ENCODE data around the gene ZNF641.

Gene ZNF641

DNA sequence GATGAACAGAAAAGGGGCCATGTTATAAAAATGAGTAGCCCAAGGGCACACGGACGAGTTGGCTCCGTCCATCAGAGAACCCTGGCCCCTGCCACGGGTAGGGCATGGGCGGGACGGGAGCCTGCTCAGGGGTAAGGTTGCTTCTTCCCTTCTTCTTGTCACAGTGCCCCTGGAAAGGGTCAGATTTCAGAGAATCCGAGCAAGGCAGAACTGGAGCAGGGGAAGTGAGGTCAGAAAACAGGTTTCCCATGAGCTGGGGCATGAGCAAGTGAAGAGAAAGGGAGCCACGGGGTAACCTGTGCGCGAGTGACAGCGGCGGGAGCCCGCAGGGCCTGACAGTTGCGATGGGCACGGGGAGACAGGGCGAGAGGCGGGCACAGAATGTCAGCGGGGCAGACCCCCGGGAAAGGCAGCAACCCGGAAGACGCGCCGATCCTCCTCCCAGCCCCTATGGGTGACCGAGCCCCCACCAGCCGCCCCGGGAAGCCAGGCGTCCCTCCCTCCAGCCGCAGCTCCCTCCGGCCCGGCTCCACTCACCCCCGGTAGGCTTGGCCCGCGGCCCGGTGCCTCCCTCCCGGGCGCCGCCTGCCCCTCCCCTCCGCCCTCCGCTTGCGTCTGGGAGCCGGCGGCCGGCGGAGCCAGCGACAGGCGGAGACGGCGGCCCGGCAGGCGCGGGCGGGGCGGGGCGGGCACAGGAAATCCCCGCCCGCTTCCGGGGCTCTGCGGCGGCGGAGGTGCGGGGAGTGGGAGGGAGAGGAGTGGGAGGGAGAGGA, at the start of gene ZNF641:
Gene ZNF641, minus strand, starts transcription at position 671 of the 773 bp plus-strand sequence. CDS start 2,829 bp downstream, outside the sequence.
- peak; percentile 85 for DNase-seq

- DNase-seq, result no peak
Observed at GRCh38 chr12:48390026-48390425, 39.3 kb upstream of the ZNF641 start.

DNA sequence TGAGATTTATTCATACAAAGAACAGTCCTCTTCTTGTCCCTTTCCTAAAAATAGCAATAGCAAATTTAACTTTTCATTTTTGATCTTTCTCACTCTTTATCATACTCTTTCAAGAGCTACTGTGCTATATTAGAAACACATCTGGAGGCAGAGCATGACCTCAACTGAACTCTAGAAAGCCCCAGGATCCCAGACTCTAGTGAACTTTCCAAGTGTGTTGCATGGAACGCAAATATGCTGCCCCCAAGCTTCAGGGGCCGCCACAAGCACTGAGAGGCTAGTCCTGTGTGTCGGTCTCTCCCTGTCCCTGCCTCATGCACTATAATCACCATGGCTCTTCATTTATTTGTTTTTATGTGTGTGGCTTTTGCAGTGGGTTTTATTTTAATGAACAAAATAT, 38.7 kb upstream of the ZNF641 start:
- DNase-seq, result no peak

DNA sequence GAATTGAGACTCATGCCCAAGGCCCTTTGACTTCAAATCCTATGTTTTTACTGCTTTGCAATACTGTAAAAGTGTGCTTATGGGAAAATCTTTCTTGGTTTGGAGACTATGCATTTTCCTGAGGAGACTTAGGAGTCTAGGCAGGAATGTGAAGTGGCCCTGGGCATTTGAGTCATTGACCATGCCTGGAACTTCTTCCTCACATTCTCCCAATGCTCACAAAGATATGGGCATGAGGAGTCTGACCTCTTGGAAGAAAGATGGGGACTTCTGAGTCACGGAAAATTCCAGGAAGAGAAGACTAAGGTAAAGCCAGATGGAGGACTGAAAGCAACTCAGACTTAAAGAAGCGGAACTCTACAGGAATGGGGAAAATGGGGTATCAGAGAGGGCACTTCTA, 38.2 kb upstream of the ZNF641 start:
- DNase-seq, result no peak

DNA sequence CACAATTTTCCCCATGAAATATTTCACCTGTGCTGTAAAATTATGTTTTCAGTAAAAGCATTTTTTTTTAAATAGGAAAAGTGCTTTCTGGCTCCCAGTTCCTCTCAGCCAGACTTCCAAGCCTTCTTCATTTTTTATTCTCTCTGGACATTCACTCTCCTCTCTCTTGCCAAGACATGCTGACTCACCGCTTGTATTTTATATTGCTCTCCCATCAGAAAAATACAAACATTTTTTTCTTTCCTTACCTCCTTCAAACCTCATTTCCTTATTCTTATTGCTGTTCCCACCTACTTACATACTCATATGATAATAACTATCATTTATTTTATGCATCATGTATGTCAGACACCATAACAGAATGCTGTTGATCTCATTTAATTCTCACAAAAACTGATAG, 37.7 kb upstream of the ZNF641 start:
- DNase-seq, result no peak

DNA sequence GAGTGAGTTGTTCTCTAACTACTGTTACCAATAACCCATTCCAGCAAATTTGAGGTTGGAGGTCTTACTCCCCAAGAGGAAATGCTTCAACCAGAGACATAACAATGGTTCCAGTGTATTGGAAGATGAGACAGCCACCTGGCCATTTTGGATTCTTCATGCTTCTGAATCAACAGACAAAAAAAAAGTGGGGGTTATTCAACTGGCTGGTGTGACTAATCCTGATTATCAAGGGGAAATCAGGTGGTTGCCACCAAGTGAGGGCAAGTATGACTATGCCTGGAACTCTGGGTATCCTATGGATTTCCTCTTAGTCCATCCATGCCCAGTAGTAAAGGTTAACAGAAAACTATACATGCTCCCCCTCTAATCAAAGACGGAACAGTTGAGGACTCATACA, 29.9 kb upstream of the ZNF641 start:
- no peak for DNase-seq

- no peak for DNase-seq
Observed at GRCh38 chr12:48379794-48380193, 29.1 kb upstream of the ZNF641 start.

DNA sequence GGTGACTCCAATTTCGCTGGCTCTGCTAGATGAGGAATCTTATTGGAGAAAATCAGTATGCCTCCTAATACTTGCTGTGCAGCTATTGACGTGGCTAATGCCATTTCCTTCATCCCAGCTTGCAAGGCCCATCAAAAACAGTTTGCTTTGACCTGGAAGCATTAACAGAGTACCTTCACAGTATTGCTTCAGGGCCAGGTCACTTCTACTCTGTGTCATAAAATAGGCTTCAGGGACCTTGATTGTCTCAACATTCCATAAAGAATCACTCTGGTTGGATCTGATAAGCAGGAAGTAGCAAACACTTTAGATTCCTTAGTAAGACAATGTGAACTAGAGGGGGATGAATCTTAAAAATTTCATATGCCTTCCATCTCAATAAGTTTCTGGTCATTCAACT, 26.9 kb upstream of the ZNF641 start:
- DNase-seq, result no peak

DNA sequence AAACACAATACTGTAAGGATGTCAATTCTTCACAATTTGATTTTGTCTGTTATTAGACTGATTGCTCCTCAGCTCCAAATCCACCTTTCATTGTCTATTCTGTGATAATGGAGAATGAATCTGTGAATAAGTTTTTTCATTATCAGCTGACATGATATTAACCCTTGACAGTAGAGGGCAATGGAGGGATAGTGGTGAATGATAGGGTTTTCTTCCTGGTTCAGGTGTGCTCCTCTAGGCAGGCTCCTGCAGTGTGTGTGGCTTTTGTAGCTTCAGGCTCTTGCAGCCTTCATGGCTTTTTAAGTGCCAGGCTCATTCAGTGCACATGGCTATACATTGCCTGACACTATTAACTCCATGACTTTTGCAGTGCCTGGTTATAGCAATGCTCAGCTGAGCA, 23.4 kb upstream of the ZNF641 start:
- DNase-seq, result no peak

DNA sequence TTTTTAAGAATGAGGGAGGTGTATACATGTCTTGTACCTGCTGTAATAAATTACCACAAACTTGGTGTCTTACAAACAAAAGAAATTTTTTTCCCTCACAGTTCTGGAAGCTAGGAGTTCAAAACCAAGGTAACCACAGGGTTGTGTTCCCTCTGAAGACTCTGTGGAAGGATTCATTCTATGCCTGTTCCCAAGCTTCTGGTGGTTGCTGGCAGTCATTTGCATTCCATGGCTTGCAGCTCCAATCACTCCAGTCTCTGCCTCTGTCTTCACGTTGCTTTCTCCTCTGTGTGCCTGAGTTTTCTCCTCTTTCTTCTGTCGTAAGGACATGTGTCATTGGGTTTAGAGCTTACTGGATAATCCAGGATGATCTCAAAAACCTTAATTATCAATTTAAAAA, 15.4 kb upstream of the ZNF641 start:
- no peak for DNase-seq

GRCh38 chr12:48361664-48362339, 11.1 kb upstream of the ZNF641 start:
- no peak for DNase-seq

- no peak for DNase-seq
Observed at GRCh38 chr12:48358937-48359513, 8.3 kb upstream of the ZNF641 start.

DNA sequence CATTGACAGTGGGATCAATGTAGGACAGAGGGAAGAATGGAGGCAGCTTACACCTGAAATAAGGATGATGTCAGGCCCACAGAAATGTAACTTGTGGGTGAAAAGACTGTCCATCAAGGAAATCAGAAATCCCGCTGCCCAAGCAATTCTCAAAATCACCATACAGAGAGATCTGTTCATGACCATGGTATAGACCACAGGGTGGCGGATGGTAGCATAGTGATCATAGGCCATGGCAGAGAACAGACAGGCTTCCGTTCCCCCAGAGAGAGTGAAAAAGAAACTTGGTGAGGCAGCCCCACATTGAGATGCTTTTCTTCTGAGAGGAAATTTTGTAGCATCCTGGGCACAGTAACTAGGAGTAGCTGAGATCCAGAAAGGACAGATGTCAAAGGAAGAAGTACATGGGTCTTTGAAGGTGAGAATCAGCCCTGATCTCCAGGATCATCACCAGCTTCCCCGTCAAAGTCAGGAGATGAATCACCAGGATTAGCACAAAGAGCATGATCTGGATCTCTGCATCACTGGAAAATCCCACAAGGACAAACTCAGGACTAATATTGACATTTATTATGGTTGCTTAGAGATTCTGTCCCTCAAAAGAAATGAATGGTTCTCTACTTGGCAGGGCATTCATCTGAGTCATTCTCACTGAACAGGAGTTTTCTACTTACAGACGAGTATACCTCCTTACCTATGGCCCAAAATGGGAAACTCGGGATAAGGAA, 5.5 kb upstream of the ZNF641 start:
- DNase-seq, result no peak

- peak; percentile 95 for DNase-seq
Observed at GRCh38 chr12:48352157-48352760, 1.5 kb upstream of the ZNF641 start.

DNA sequence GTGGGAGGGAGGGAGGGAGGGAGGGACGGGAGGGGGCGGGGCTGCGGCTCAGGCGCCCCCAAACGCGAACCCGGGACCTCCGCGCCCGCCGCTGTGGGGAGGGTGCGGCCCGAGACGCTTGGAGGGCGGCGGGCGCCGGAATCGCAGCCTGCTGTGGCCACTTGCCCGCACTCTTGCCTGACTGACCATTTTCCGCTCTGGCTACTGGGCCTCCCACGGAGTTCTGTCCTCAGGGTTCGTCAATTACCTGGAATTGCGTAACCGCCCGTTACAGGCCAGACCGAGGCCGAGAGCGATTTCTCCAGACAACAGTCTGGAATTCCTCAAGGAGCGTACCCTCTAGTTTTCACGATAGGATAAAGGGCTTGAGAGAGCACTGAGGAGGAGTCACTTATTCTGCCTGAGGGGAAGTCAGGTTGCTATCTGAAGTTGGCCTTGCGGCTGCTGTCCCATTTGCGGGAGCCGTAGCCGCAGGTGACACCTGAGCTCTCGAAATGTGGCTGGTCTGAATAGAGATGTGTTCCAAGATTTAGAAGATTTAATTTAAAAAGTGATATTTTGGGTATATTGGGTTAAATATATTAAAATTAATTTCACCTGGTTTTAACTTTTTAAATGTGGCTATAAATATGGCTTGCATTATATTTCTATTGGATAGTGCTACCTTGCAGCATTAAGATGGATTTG, 446 bp upstream of the ZNF641 start:
- no peak for DNase-seq

DNA sequence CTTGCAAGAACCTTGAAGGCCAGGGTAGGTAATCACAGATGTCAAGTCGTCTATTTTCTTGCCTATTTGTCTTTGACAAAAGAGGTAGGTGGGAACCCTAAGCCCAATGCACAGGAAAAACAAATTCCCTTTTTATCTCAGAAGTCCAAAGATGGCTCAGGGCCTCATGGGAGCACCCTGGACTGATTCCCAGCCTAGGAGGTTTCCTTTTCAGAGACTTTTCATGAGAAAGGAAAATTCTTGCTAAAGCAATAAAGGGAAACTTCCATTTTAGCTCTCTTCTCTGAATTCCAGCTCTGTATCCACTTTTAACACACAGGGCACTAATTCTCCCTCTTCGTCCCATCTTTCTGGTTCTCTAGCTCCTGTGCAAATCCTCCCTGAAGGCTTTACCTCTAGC, 1.2 kb downstream of the ZNF641 start:
- no peak for DNase-seq

- DNase-seq, result no peak
Observed at GRCh38 chr12:48342980-48343379, 7.7 kb downstream of the ZNF641 start.

- no peak for DNase-seq
Observed at GRCh38 chr12:48340943-48341342, 9.8 kb downstream of the ZNF641 start.

- DNase-seq, result no peak
Observed at GRCh38 chr12:48339442-48340117, 11.1 kb downstream of the ZNF641 start.

DNA sequence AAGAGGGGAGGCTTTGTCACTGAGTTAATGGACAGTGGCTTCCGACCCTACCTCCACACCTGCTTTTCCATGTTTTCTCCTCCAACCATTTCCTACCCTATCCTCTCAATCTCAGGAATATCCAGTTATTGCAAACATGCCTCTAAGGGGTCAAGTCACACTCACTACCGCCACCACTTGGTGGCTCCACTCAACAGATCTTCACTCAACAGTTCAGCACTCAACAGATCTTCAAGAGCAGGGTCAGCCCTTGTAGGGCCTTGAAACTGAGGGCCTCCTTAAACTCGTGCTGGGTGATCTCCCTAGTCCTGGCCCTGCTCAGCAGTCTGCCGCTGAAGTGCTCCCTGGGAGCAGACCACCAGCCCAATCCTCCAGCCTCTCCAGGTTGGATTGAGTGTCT, 14.2 kb downstream of the ZNF641 start:
- peak; percentile 16 for DNase-seq

DNA sequence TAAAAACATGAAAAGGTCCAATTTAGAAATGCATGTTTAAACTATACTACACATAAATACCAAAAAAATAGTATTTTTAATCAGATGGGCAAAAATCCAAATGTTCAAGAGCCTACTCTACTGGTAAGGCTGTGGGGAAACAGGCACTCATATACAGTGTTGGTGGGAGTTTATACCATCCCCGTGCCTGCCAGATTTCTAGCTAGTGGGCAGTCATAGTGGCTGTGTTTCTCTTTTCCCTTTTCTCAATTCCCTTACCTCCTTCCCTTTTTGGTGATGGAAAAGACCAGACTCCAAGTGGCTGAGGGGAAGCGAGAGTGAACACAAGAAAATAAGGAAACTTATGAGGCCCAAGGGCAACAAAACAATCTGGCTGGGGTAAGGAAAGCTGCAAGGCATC, 14.7 kb downstream of the ZNF641 start:
- peak; percentile 25 for DNase-seq

DNA sequence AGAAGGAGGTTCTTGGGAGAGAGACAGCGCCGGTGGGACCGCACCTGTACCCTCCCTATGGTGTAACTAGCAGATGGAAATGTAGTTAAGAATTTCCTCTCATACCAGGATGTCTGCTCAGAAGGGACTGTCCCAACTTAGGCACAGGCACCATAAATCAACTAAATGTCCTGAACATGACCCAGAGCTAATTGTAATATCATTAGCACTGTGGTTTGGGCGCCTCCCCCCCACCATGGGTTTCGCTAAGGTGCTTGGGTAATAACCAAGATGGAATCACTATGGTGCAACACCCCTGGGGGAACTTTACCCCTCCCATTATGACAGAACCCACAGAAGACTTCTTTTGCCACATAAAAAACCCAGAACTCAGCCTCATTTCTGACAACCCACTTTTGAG, 15.9 kb downstream of the ZNF641 start:
- peak; percentile 14 for DNase-seq
